ENCODE data around the gene PLCB4. TPM values are rescaled to one million over a fixed set of nuclear protein-coding genes. Genes with fewer than 3 reads are reported as not detected.
"Not testable (repeated sequence)": the region's sequence is repeated elsewhere in the genome, so short reads cannot be mapped to it uniquely, and the experiment has no call there.

The PLCB4 gene
- total RNA-seq, 1 donor from 2014 or later, result 21.2 TPM

DNA sequence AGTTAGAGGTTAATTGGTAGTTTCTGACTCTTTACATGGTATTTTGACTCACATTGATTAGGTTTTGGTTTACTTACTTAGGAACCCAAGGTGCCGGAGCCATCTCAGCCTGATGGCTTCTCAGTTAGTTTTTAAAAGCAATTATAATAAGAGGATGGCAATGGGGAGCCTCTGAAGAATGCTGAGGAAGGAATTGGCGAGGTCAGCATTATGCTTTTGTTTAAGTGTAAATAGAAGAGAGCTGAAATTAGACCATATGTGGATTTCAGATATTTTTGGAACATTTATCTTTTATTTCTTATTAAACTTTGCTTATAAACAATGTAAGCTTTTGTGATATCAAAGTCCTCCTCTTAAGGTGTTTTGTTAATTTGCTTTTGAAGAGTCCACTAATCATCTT, 77.8 kb downstream of the PLCB4 start:
- no peaks in the 10 kb centered on the region for H3K27me3 Mint-ChIP-seq
- peaks cover 3% of the 10 kb centered on the region for H3K36me3 Mint-ChIP-seq
- no peak overlapping the region for H3K27ac Mint-ChIP-seq
- peaks cover 6% of the 10 kb centered on the region for H3K9me3 Mint-ChIP-seq
- TF ChIP-seq, protein P1, sequence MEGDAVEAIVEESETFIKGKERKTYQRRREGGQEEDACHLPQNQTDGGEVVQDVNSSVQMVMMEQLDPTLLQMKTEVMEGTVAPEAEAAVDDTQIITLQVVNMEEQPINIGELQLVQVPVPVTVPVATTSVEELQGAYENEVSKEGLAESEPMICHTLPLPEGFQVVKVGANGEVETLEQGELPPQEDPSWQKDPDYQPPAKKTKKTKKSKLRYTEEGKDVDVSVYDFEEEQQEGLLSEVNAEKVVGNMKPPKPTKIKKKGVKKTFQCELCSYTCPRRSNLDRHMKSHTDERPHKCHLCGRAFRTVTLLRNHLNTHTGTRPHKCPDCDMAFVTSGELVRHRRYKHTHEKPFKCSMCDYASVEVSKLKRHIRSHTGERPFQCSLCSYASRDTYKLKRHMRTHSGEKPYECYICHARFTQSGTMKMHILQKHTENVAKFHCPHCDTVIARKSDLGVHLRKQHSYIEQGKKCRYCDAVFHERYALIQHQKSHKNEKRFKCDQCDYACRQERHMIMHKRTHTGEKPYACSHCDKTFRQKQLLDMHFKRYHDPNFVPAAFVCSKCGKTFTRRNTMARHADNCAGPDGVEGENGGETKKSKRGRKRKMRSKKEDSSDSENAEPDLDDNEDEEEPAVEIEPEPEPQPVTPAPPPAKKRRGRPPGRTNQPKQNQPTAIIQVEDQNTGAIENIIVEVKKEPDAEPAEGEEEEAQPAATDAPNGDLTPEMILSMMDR (conservative IDR thresholded peaks at IDR 0.05), result no peak
- H3K4me1 Mint-ChIP-seq (ENCODE audit: unreplicated experiment), result peaks cover 6% of the 10 kb centered on the region
- H3K4me3 Mint-ChIP-seq, result no peak overlapping the region
- no peak for DNase-seq (ENCODE audit: extremely low spot score, unreplicated experiment)

DNA sequence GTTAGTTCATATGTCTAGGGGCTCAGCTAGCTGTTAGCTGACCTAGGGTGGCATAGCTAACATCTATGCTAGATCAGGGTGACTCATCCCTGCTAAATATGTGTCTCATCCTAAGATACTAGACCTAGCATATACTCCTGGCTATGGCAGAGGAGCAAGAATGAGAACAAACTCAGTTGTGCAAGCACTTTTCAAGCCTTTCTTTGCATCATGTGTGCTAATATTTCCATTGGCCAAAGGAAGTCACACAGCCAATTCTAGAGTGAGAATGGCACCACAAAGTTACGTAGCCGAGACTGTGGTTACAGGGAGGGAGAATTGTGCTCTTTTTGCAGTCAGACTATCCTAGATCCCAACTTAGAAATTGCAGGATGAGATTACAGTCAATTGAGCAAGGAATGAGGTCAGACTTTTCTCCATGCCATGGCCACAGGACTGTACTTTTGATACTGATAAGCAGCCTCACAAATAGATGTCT, 78.7 kb downstream of the PLCB4 start:
- Mint-ChIP-seq H3K4me3 (no peak overlapping the region), H3K4me1 (ENCODE audit: unreplicated experiment) (peaks cover 6% of the 10 kb centered on the region), H3K27ac (no peak overlapping the region), H3K9me3 (peaks cover 9% of the 10 kb centered on the region), H3K36me3 (peaks cover 3% of the 10 kb centered on the region), H3K27me3 (no peaks in the 10 kb centered on the region)
- TF ChIP-seq, protein P1 (conservative IDR thresholded peaks at IDR 0.05), result no peak
- no peak for DNase-seq (ENCODE audit: extremely low spot score, unreplicated experiment)

DNA sequence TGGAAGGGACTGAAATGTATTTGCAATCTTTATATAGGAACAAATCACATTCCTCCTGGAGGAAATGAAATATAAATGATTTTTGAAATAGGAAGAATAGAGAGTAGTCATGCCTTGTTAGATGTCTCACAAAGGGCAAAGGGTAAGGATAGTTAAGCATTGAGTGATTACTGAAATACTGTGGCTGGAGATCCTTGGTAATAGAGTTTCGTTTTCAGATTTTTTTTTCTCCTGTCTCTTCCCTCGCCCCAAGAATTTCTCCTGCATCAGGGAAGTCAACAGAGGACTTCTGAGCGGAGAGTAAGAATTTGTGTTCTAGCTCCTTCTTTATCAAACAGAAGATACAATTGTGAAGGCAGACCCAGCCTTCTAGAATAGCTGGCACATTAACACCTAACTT, 79.4 kb downstream of the PLCB4 start:
- no peaks in the 10 kb centered on the region for H3K27me3 Mint-ChIP-seq
- H3K36me3 Mint-ChIP-seq, result no peaks in the 10 kb centered on the region
- H3K4me1 Mint-ChIP-seq (ENCODE audit: unreplicated experiment), result peaks cover 6% of the 10 kb centered on the region
- no peak overlapping the region for H3K4me3 Mint-ChIP-seq
- no peak for DNase-seq (ENCODE audit: extremely low spot score, unreplicated experiment)
- peaks cover 4% of the 10 kb centered on the region for H3K9me3 Mint-ChIP-seq
- TF ChIP-seq, protein P1 (conservative IDR thresholded peaks at IDR 0.05), result no peak
- no peak overlapping the region for H3K27ac Mint-ChIP-seq

DNA sequence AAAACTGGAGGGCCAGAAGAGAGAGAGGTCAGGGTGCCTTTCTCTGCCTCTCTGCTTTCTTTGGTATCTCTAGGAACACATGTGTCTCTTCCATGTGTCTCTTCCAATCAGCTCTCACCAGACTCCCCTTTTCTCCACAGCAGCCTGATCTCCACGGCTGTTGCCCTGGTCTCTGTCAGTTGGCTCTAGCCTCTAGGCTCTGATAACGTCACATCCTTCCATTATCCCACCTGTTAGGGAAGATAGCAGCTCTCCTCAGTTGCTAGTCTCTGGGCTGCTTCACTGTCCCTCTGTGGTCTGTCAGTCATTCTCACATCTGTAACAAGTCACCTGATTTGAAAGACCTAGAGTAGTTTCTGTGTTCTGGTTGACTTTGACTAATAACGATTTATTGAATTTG, 80.2 kb downstream of the PLCB4 start:
- no peak overlapping the region for H3K27ac Mint-ChIP-seq
- no peaks in the 10 kb centered on the region for H3K27me3 Mint-ChIP-seq

DNA sequence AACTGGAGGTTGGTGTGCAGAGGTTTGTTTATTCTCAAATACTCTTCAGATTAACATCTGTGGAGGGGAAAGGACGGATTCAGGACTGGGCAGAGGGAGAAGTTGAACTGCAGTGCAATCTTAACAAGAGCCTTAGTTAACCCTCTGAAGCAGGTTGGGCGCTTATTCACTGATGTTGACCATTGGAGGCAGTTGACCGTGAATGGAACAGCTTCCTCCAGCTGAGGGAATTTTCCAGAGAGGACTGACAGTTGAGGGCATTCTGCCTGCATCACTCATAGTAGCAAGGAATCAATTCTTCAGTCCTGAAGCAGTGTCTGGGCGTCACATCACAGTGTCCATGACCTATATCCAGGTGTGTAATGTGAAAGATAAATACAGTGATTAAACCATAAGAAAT, 80.9 kb downstream of the PLCB4 start:
- H3K27me3 Mint-ChIP-seq, result no peaks in the 10 kb centered on the region
- peaks cover 6% of the 10 kb centered on the region for H3K4me1 Mint-ChIP-seq (ENCODE audit: unreplicated experiment)
- H3K27ac Mint-ChIP-seq, result no peak overlapping the region
- DNase-seq (ENCODE audit: extremely low spot score, unreplicated experiment), result no peak
- no peaks in the 10 kb centered on the region for H3K36me3 Mint-ChIP-seq
- peaks cover 4% of the 10 kb centered on the region for H3K9me3 Mint-ChIP-seq
- no peak overlapping the region for H3K4me3 Mint-ChIP-seq
- TF ChIP-seq, protein P1 (conservative IDR thresholded peaks at IDR 0.05), result no peak

More for the DNA sequence above, 80.2 kb downstream of the PLCB4 start:
- Mint-ChIP-seq H3K4me3 (no peak overlapping the region), H3K9me3 (peaks cover 4% of the 10 kb centered on the region), H3K36me3 (no peaks in the 10 kb centered on the region), H3K4me1 (ENCODE audit: unreplicated experiment) (peaks cover 6% of the 10 kb centered on the region)
- TF ChIP-seq, protein P1 (conservative IDR thresholded peaks at IDR 0.05), result no peak
- DNase-seq (ENCODE audit: extremely low spot score, unreplicated experiment), result no peak

DNA sequence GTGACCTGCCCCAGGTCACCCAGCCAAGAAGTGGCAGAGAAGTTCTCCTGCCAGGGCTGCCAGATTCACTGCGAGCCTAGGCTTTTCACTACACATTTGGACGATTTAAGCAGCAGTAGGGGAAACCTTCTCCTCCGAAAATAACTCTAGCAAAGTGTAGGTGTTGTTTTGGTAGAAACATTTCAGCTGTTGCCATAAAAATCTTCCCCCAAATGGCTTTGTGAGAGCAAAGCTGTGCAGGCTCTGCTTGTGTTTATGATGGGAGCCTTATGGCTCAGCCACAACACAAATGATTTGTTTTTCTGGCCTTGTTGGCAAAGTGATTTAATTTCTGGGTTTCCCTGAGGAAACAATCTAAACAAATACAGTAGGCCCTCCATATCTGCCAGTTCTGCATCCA, 81.8 kb downstream of the PLCB4 start:
- no peak overlapping the region for H3K4me3 Mint-ChIP-seq
- H3K9me3 Mint-ChIP-seq, result peaks cover 4% of the 10 kb centered on the region
- peaks cover under 1% of the 10 kb centered on the region for H3K4me1 Mint-ChIP-seq (ENCODE audit: unreplicated experiment)
- H3K36me3 Mint-ChIP-seq, result no peaks in the 10 kb centered on the region
- no peak overlapping the region for H3K27ac Mint-ChIP-seq
- no peaks in the 10 kb centered on the region for H3K27me3 Mint-ChIP-seq
- DNase-seq (ENCODE audit: extremely low spot score, unreplicated experiment), result no peak
- TF ChIP-seq, protein P1 (conservative IDR thresholded peaks at IDR 0.05), result no peak

DNA sequence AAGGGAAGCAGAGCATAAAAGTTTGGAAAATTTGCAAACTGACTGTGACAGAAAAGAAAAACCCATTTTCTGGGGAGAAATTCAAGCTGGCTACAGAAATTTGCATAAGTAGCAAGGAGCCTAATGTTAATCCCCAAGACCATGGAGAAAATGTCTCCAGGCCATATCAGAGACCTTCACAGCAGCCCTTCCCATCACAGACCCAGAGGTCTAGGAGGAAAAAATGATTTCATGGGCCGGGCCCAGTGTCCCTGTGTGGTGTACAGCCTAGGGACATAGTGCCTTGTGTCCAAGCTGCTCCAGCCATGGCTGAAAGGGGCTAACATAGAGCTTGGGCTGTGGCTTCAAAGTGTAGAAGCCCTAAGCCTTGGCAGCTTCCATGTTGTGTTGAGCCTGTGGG, 83.3 kb downstream of the PLCB4 start:
- H3K27me3 Mint-ChIP-seq; H3K4me1 Mint-ChIP-seq (ENCODE audit: unreplicated experiment): not testable (repeated sequence)

More for the DNA sequence above, 83.3 kb downstream of the PLCB4 start:
- H3K27ac Mint-ChIP-seq; H3K36me3 Mint-ChIP-seq; DNase-seq (ENCODE audit: extremely low spot score, unreplicated experiment); H3K4me3 Mint-ChIP-seq; H3K9me3 Mint-ChIP-seq: not testable (repeated sequence)

Data from type B pancreatic cell (in vitro differentiated cells).